Measurements from ENCODE around the gene RIMKLB.

Gene RIMKLB

DNA sequence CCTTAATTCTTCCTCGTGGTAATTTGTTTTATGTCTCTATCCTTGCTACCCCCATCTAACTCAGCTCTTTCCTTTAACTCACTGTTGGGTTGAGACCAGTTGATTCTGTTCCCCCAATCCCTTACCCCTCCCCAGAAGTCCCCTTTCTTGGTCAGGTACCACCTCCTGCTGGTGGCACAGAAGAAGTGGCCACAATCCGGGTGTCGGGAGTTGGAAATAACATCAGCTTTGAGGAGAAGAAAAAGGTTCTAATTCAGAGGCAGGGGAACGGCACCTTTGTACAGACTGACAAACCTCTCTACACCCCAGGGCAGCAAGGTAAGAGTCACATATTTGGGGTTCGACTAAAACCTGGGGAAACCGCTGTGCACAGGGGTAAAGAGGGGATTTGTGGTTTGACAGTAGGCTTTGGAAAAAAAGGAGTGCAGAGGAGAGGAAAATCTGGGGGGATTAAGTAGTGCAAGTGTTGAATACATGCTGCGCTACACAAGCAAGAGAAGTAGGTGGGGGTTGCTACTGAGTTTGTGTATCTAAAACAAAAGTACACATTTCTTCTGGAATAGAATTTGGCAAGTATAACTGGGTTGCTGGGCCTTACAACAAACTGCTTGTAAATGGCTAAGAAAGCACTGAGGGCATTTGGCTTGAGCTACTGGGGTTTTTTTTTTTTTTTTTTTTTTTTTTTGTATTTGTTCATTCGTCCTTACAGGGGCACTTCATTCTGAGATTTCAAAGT is 125.9 kb downstream of the RIMKLB start:
- no peaks in the 10 kb centered on the region for H3K27me3 ChIP-seq (ENCODE audit: control insufficient read depth, insufficient read depth, low read length)
- peaks cover 22% of the 10 kb centered on the region for H3K4me1 ChIP-seq (ENCODE audit: control insufficient read depth, low read depth, low read length)
- no peaks in the 10 kb centered on the region for H3K36me3 ChIP-seq (ENCODE audit: control insufficient read depth, low read depth, low read length)
- no peak overlapping the region for H3K4me3 ChIP-seq (ENCODE audit: low read length)
- no peaks in the 10 kb centered on the region for H3K9me3 ChIP-seq (ENCODE audit: control insufficient read depth, low read depth, low read length)
- no peak overlapping the region for H3K9ac ChIP-seq (ENCODE audit: low read length)
- H3K27ac ChIP-seq (ENCODE audit: low read length) = no peak overlapping the region

DNA sequence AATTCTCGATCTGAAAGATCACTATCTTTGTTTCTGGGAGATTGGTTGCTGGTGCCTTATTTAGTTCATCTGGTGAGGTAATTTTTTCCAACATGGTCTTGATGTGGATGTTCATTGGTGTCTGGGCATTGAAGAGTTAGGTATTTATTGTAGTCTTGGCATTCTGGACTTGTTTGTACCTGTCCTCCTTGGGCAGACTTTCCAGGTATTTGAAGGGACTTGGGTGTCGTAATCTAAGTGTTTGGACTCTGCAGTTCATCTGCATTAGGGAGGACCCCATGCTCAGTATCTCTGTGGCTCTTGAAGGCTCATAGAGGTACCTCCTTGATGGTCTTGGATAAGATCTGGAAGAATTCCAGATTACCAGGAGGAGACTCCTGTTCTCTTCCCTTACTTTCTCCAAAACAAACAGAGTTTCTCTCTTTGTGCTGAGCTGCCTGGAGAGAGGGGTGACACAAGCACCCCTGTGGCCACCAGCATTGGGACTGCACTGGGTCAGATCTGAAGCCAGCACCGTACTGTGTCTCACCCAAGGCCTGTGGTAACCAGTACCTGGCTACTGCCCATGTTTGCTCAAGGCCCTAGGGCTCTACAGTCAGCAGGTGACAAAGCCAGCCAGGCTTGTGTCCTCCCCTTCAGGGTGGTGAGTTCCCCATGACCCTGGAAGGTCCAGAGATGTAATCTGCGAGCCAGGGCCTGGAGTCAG is 129.9 kb downstream of the RIMKLB start:
- no peaks in the 10 kb centered on the region for H3K9me3 ChIP-seq (ENCODE audit: control insufficient read depth, low read depth, low read length)
- H3K4me1 ChIP-seq (ENCODE audit: control insufficient read depth, low read depth, low read length) = peaks cover 24% of the 10 kb centered on the region
- H3K4me3 ChIP-seq (ENCODE audit: low read length) = no peak overlapping the region
- H3K36me3 ChIP-seq (ENCODE audit: control insufficient read depth, low read depth, low read length) = no peaks in the 10 kb centered on the region
- no peaks in the 10 kb centered on the region for H3K27me3 ChIP-seq (ENCODE audit: control insufficient read depth, insufficient read depth, low read length)
- no peak overlapping the region for H3K9ac ChIP-seq (ENCODE audit: low read length)
- H3K27ac ChIP-seq (ENCODE audit: low read length) = no peak overlapping the region

DNA sequence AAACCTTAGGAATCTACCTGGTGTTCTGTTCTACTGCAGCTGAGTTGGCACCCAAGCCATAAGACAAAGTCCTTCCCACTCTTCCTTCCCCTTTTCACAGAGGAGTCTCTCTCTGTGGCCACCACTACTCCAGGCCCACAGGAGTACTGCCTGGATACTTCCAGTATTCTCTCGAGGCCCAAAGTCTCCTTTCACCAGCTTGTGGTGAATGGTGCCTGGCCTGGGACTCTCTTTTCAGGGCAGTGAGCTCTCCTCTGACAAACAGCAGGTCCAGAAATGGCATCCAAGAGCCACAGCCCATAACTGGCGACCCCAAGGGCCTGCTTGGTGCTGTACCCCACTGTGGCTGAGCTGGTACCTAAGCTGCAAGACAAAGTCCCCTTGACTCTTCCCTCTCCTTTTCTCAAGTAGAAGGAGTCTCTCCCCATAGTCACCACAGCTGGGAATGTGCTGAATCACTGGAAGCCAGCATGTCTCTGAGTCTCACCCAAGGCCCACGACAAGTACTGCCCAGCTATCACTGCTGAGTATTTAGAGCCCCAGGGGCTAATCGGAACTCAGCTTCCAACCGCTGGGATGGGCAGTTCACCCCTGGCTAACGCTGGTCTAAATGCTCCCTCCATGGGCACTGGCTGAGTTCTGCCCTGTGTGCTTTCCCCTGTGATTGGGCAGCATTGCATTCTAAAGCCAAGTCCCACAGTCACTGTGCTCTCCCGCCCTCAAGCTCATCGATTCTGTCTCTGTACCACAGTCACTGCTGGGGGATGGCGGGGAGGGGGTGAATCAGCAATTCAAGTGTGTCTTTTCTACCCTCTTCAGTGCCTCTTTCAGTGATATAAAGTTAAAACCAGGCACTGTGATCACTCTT is 130.7 kb downstream of the RIMKLB start:
- H3K27ac ChIP-seq (ENCODE audit: low read length) = no peak overlapping the region
- H3K9me3 ChIP-seq (ENCODE audit: control insufficient read depth, low read depth, low read length) = no peaks in the 10 kb centered on the region
- no peaks in the 10 kb centered on the region for H3K36me3 ChIP-seq (ENCODE audit: control insufficient read depth, low read depth, low read length)
- no peak overlapping the region for H3K4me3 ChIP-seq (ENCODE audit: low read length)
- no peak overlapping the region for H3K9ac ChIP-seq (ENCODE audit: low read length)
- no peaks in the 10 kb centered on the region for H3K27me3 ChIP-seq (ENCODE audit: control insufficient read depth, insufficient read depth, low read length)
- peaks cover 23% of the 10 kb centered on the region for H3K4me1 ChIP-seq (ENCODE audit: control insufficient read depth, low read depth, low read length)

DNA sequence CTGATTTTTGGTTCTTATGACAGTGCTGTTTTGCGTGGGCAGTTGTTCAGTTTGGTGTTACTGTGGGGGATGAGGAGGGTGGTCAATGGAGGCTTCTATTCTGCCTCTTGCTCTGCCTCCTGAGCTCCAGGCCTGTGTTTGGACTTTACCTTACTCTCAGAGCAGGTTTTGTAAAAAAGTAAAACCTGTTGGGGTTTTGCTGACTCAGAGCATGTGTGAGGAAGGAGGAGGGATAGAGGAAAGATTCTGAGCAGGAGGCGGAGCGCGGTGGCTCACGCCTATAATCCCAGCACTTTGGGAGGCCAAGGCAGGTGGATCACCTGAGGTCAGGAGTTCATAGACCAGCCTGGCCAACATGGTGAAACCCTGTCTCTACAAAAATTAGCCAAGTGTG is 131.3 kb downstream of the RIMKLB start:
- H3K9me3 ChIP-seq (ENCODE audit: control insufficient read depth, low read depth, low read length) = no peaks in the 10 kb centered on the region
- H3K27ac ChIP-seq (ENCODE audit: low read length) = no peak overlapping the region
- H3K4me1 ChIP-seq (ENCODE audit: control insufficient read depth, low read depth, low read length) = peaks cover 24% of the 10 kb centered on the region
- no peak overlapping the region for H3K4me3 ChIP-seq (ENCODE audit: low read length)
- no peak overlapping the region for H3K9ac ChIP-seq (ENCODE audit: low read length)
- no peaks in the 10 kb centered on the region for H3K27me3 ChIP-seq (ENCODE audit: control insufficient read depth, insufficient read depth, low read length)
- no peaks in the 10 kb centered on the region for H3K36me3 ChIP-seq (ENCODE audit: control insufficient read depth, low read depth, low read length)

DNA sequence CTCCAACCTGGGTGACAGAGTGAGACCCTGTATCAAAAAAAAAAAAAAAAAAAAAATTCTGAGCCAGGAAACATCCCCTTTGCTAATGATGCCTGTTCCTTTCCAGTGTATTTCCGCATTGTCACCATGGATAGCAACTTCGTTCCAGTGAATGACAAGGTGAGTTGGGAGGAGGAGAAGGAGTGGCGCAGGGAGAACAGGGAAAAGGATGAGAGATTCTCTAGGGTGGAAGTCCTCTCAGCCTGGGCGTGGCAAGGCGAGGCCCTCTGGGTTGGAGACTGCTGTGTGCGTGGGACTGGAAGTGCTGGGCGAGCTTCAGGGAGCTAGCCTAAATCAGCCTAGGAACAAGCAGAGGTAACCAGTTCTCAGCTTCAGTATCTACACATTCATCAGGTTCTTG is 131.8 kb downstream of the RIMKLB start:
- Histone ChIP-seq H3K9ac (ENCODE audit: low read length) (no peak overlapping the region), H3K36me3 (ENCODE audit: control insufficient read depth, low read depth, low read length) (no peaks in the 10 kb centered on the region), H3K27ac (ENCODE audit: low read length) (no peak overlapping the region), H3K9me3 (ENCODE audit: control insufficient read depth, low read depth, low read length) (no peaks in the 10 kb centered on the region), H3K4me3 (ENCODE audit: low read length) (no peak overlapping the region), H3K4me1 (ENCODE audit: control insufficient read depth, low read depth, low read length) (peaks cover 29% of the 10 kb centered on the region), H3K27me3 (ENCODE audit: control insufficient read depth, insufficient read depth, low read length) (no peaks in the 10 kb centered on the region)

DNA sequence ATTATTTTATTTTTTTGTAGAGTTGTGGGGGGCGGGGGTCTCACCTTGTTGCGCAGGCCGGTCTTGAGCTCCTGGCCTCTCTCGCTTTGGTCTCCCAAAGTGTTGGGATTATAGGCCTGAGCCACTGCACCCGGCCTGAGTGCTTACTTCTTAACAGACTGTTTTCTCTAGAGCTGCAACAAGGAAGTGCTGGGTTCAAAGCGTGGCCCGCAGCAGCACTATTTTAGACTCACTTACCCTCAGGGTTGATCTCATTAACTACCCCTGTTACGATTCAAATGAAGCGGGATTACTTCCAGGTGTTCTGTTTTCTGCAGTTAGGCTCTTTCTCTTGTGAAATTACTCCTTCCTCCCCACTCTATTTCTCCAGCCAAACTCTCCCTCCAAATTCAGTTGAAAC is 133.3 kb downstream of the RIMKLB start:
- Histone ChIP-seq H3K27ac (ENCODE audit: low read length) (no peak overlapping the region), H3K4me1 (ENCODE audit: control insufficient read depth, low read depth, low read length) (peaks cover 33% of the 10 kb centered on the region), H3K27me3 (ENCODE audit: control insufficient read depth, insufficient read depth, low read length) (no peaks in the 10 kb centered on the region), H3K9ac (ENCODE audit: low read length) (no peak overlapping the region), H3K36me3 (ENCODE audit: control insufficient read depth, low read depth, low read length) (no peaks in the 10 kb centered on the region), H3K4me3 (ENCODE audit: low read length) (no peak overlapping the region), H3K9me3 (ENCODE audit: control insufficient read depth, low read depth, low read length) (no peaks in the 10 kb centered on the region)

DNA sequence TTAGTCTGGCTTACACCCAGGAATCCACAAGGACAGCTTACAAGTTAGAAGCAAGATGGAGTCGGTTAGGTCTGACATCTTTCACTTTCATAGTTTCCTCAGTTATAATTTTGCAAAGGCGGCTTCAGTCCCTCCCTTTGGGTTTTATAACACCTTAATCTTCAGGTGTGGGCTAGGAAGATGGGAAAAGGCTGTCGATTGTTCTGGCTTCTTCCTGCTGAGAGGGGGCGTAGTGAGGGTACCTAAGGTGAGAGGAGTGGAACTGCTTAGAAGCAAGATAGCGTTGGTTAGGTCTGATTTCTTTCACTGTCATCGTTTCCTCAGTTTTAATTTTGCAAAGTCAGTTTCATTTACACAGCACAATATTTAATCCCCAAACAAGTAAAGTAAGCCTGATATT is 134.7 kb downstream of the RIMKLB start:
- Histone ChIP-seq H3K9me3 (ENCODE audit: control insufficient read depth, low read depth, low read length) (no peaks in the 10 kb centered on the region), H3K4me3 (ENCODE audit: low read length) (no peak overlapping the region), H3K27me3 (ENCODE audit: control insufficient read depth, insufficient read depth, low read length) (no peaks in the 10 kb centered on the region), H3K36me3 (ENCODE audit: control insufficient read depth, low read depth, low read length) (no peaks in the 10 kb centered on the region), H3K9ac (ENCODE audit: low read length) (no peak overlapping the region), H3K4me1 (ENCODE audit: control insufficient read depth, low read depth, low read length) (peaks cover 33% of the 10 kb centered on the region), H3K27ac (ENCODE audit: low read length) (no peak overlapping the region)

Data from iPS-18a (cell line).